HG03432 (cell line): ENCODE measurements around the gene NPEPL1.

ENCODE experiments used
- ATAC-seq: cut with Tn5 transposase; IDR thresholded peaks from one replicate; pipeline ENCODE4 v1.9.1; 2021; ENCODE audit warnings: mild to moderate bottlenecking, moderate library complexity; ENCODE audit not compliant: unreplicated experiment

NPEPL1 gene

GRCh38 chr20:58700121-58700821 lies 7.7 kb downstream of the NPEPL1 start:
- ATAC-seq: no peak

- ATAC-seq: no peak
Measured at GRCh38 chr20:58700823-58701222, 8.2 kb downstream of the NPEPL1 start.

GRCh38 chr20:58701431-58702160 lies 9.0 kb downstream of the NPEPL1 start:
- no peak for ATAC-seq

- ATAC-seq: no peak
Measured at GRCh38 chr20:58702161-58702510, 9.5 kb downstream of the NPEPL1 start.

GRCh38 chr20:58702859-58703648 lies 10.5 kb downstream of the NPEPL1 start:
- no peak for ATAC-seq

GRCh38 chr20:58703765-58704371 lies 11.3 kb downstream of the NPEPL1 start:
- no peak for ATAC-seq

- no peak for ATAC-seq
Measured at GRCh38 chr20:58705208-58705926, 12.8 kb downstream of the NPEPL1 start.

GRCh38 chr20:58706150-58706892 lies 13.7 kb downstream of the NPEPL1 start:
- ATAC-seq: no peak

GRCh38 chr20:58706975-58707681 lies 14.5 kb downstream of the NPEPL1 start:
- no peak for ATAC-seq

- ATAC-seq: no peak
Measured at GRCh38 chr20:58707770-58708169, 15.2 kb downstream of the NPEPL1 start.

- no peak for ATAC-seq
Measured at GRCh38 chr20:58708246-58708931, 15.8 kb downstream of the NPEPL1 start.

- ATAC-seq: no peak
Measured at GRCh38 chr20:58709013-58709702, 16.6 kb downstream of the NPEPL1 start.

- ATAC-seq: no peak
Measured at GRCh38 chr20:58709703-58710039, 17.1 kb downstream of the NPEPL1 start.

GRCh38 chr20:58710481-58711265 lies 18.1 kb downstream of the NPEPL1 start:
- no peak for ATAC-seq

- ATAC-seq: no peak
Measured at GRCh38 chr20:58711266-58712051, 18.9 kb downstream of the NPEPL1 start.

- ATAC-seq: no peak
Measured at GRCh38 chr20:58712151-58712791, 19.7 kb downstream of the NPEPL1 start.
